Hepatocyte (in vitro differentiated cells): ENCODE data around the gene TRPV3. TPM values are rescaled to one million over a fixed set of nuclear protein-coding genes. Genes with fewer than 3 reads are reported as not detected.

Source experiments
- DNase-seq: peaks from one replicate; pipeline ENCODE4 v3.0.0-alpha.2; 2016; ENCODE audit warnings: low spot score
- H2AFZ ChIP-seq: fragments of 200-600 bp; sonication (generic); 2 replicates; pipeline ENCODE4 v1.6.0; 2016; ENCODE audit warnings: antibody characterized with exemption, mild to moderate bottlenecking
- H3K27ac ChIP-seq: fragments of 200-600 bp; sonication (generic); 2 replicates; pipeline ENCODE4 v1.5.1; 2016; ENCODE audit warnings: mild to moderate bottlenecking
- H3K27me3 ChIP-seq: fragments of 200-600 bp; sonication (generic); 2 replicates; pipeline ENCODE4 v1.6.1; 2016
- H3K36me3 ChIP-seq: fragments of 200-600 bp; sonication (generic); replicated peaks from 2 replicates; pipeline ENCODE4 v1.5.1; 2016; ENCODE audit warnings: low read depth; ENCODE audit not compliant: insufficient read depth
- H3K4me1 ChIP-seq: fragments of 200-600 bp; sonication (generic); 2 replicates; pipeline ENCODE4 v1.5.1; 2016; ENCODE audit warnings: mild to moderate bottlenecking, moderate library complexity; ENCODE audit not compliant: insufficient read depth
- H3K4me2 ChIP-seq: fragments of 200-600 bp; sonication (generic); 2 replicates; pipeline ENCODE4 v1.6.0; 2016
- H3K4me3 ChIP-seq: fragments of 200-600 bp; sonication (generic); 2 replicates; pipeline ENCODE4 v1.5.1; 2016; ENCODE audit warnings: mild to moderate bottlenecking
- H3K79me2 ChIP-seq: fragments of 200-600 bp; sonication (generic); 2 replicates; pipeline ENCODE4 v1.6.0; 2017; ENCODE audit warnings: mild to moderate bottlenecking
- H3K9me2 ChIP-seq: fragments of 200-600 bp; sonication (generic); replicated peaks from 2 replicates; pipeline ENCODE4 v1.6.0; 2017; ENCODE audit warnings: mild to moderate bottlenecking; ENCODE audit not compliant: insufficient read depth
- H3K9me3 ChIP-seq: fragments of 200-600 bp; sonication (generic); 2 replicates; pipeline ENCODE4 v1.5.1; 2016; ENCODE audit warnings: low read depth, mild to moderate bottlenecking
- H4K20me1 ChIP-seq: fragments of 200-600 bp; sonication (generic); 2 replicates; pipeline ENCODE4 v1.6.0; 2016; ENCODE audit warnings: mild to moderate bottlenecking; ENCODE audit not compliant: insufficient read depth, poor library complexity, severe bottlenecking
- CTCF ChIP-seq: fragments of 200-600 bp; sonication (generic); IDR thresholded peaks from 2 replicates; pipeline ENCODE4 v1.5.1; 2016; ENCODE audit warnings: antibody characterized with exemption, mild to moderate bottlenecking; ENCODE audit not compliant: poor library complexity
- EZH2 ChIP-seq: fragments of 200-600 bp; sonication (generic); IDR thresholded peaks from 2 replicates; pipeline ENCODE4 v1.6.1; 2016; ENCODE audit warnings: antibody characterized with exemption, mild to moderate bottlenecking, borderline replicate concordance
- EZH2phosphoT487 ChIP-seq: fragments of 200-600 bp; sonication (generic); IDR thresholded peaks from one replicate; pipeline ENCODE4 v1.6.1; 2018; ENCODE audit warnings: antibody characterized with exemption, mild to moderate bottlenecking, low read depth, moderate library complexity; ENCODE audit not compliant: unreplicated experiment, severe bottlenecking
- WGBS: methylation state at CpG from one replicate; pipeline ENCODE4 v1.1.6; 2016; ENCODE audit warnings: low lambda C conversion rate; ENCODE audit errors: missing lambda C conversion rate; 5-methylcytosine and 5-hydroxymethylcytosine counted together
- polyA plus RNA-seq: library from polyadenylated mRNA; unstranded; fragments of >200 nt; fragmentation: Nextera tagmentation; extraction: Ambion mirVana; gene quantifications from 2 replicates; pipeline ENCODE4 v1.2.1, GENCODE V29; 2016
- total RNA-seq: library from RNA; depleted of rRNA; stranded (reverse); fragments of >200 nt; gene quantifications from 2 replicates; pipeline ENCODE4 v1.2.3, GENCODE V29; 2014

TRPV3 gene
- total and polyA plus RNA-seq, 2 experiments from 2014 or later: 1.4 to 2.6 TPM

- DNase-seq: no peak
- TF ChIP-seq EZH2phosphoT487: no peak
- no peak for TF ChIP-seq EZH2
- TF ChIP-seq CTCF: no peak
- Histone ChIP-seq H3K4me1 (peaks cover 21% of the 10 kb centered on the region), H3K9me3 (no peaks in the 10 kb centered on the region), H3K4me2 (no peak overlapping the region), H3K4me3 (no peak overlapping the region), H2AFZ (no peak overlapping the region), H3K9me2 (no peaks in the 10 kb centered on the region), H3K27ac (no peak overlapping the region), H3K27me3 (no peaks in the 10 kb centered on the region), H4K20me1 (no peaks in the 10 kb centered on the region), H3K36me3 (no peaks in the 10 kb centered on the region), H3K79me2 (no peaks in the 10 kb centered on the region)
- 97% methylated on average over 8 of the region's 8 CpGs for WGBS
Measured at GRCh38 chr17:3527896-3528295, 29.7 kb downstream of the TRPV3 start.

GRCh38 chr17:3527468-3527867 is 30.1 kb downstream of the TRPV3 start:
- Histone ChIP-seq H2AFZ (no peak overlapping the region), H4K20me1 (no peaks in the 10 kb centered on the region), H3K4me3 (no peak overlapping the region), H3K4me1 (peaks cover 21% of the 10 kb centered on the region), H3K9me2 (no peaks in the 10 kb centered on the region), H3K27me3 (no peaks in the 10 kb centered on the region), H3K27ac (no peak overlapping the region), H3K79me2 (no peaks in the 10 kb centered on the region), H3K9me3 (no peaks in the 10 kb centered on the region), H3K4me2 (no peak overlapping the region), H3K36me3 (no peaks in the 10 kb centered on the region)
- DNase-seq: no peak
- 98% methylated on average over 5 of the region's 5 CpGs for WGBS
- no peak for TF ChIP-seq CTCF
- TF ChIP-seq EZH2: no peak
- TF ChIP-seq EZH2phosphoT487: no peak

- Histone ChIP-seq H3K79me2 (no peaks in the 10 kb centered on the region), H3K9me2 (no peaks in the 10 kb centered on the region), H3K4me3 (no peak overlapping the region), H3K4me1 (peaks cover 21% of the 10 kb centered on the region), H3K4me2 (no peak overlapping the region), H4K20me1 (no peaks in the 10 kb centered on the region), H3K9me3 (no peaks in the 10 kb centered on the region), H3K36me3 (no peaks in the 10 kb centered on the region), H3K27ac (no peak overlapping the region), H2AFZ (no peak overlapping the region), H3K27me3 (no peaks in the 10 kb centered on the region)
- WGBS: 99% methylated on average over 10 of the region's 10 CpGs
- TF ChIP-seq CTCF (no peak), EZH2phosphoT487 (no peak), EZH2 (no peak)
- no peak for DNase-seq
Measured at GRCh38 chr17:3526971-3527370, 30.6 kb downstream of the TRPV3 start.

GRCh38 chr17:3526491-3526890 is 31.1 kb downstream of the TRPV3 start:
- peaks cover 21% of the 10 kb centered on the region for H3K4me1 ChIP-seq
- no peak overlapping the region for H3K4me2 ChIP-seq
- no peak overlapping the region for H2AFZ ChIP-seq
- 91% methylated on average over 12 of the region's 12 CpGs for WGBS
- H3K9me2 ChIP-seq: no peaks in the 10 kb centered on the region
- H4K20me1 ChIP-seq: no peaks in the 10 kb centered on the region
- H3K27me3 ChIP-seq: no peaks in the 10 kb centered on the region
- H3K36me3 ChIP-seq: no peaks in the 10 kb centered on the region
- no peak overlapping the region for H3K27ac ChIP-seq
- H3K9me3 ChIP-seq: no peaks in the 10 kb centered on the region
- no peak overlapping the region for H3K4me3 ChIP-seq
- TF ChIP-seq EZH2 (no peak), CTCF (no peak), EZH2phosphoT487 (no peak)
- no peak for DNase-seq
- H3K79me2 ChIP-seq: no peaks in the 10 kb centered on the region
